Measurements from ENCODE around the gene GUCY1A1.

The GUCY1A1 gene

DNA sequence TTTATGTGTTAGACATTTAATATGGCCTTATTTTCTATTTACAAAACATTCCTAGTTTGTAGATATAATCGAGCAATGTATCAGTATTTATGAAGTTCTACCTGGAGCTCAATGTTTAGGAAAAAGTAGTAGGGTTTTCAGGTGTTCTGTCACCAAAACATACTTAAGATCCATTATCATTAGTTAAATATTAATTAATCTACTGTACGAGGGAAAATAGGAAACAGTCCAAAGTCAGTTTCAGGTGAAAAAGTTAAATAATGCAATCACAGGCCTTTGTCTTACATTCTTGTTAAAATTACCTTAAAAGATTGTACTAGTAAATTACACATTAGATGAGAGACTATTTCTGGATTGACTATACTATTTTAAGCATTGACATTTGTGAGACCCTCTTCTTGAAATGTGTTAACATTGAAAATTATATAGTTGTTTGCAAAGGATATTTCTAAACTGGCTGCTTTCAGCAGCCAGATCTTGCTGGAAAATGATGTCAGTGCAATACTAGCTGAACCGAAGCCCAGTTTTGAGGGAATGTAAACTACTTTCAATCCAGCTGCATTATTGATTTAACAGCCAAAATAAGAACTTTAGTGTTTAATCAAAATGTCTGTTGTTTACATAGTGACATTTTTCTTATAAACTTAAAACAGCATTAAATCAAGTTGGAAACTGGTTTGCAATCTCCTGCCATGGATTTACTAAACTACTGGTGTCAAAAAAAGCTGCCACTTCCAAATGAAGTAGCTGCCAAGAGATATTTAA lies 111.5 kb downstream of the GUCY1A1 start:
- no peak for DNase-seq (ENCODE audit: low read depth in 2 of 2)

- DNase-seq (ENCODE audit: low read depth in 2 of 2), result no peak
These were observed 114.1 kb downstream of the GUCY1A1 start for GRCh38 chr4:155780775-155781174.

DNA sequence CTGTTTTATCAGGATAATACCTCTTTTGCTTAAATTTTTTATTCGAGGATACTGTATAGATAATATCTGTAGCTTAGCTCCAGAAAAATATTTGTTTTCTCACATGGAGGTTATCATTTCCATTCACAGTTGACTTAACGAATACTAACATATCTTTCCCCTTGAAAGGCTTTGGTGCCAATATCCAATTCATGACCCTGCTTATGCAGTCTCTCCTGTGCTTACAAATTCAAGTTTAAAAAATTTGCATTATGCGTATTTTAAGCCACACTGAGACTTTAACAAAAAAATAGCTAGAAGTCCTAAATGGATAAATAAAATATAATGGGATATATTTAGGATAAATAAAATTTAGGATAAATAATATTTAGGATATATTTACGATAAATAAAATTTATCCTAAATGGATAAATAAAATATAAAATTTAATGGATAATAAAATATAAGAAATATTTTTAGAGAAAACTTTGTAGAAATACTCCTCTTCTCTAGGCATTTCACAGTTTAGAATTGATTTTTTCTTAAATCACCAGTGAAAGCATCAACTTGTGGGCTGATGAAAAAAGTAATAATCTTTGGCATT lies 114.7 kb downstream of the GUCY1A1 start:
- DNase-seq (ENCODE audit: low read depth in 2 of 2), result no peak
